HCT116 (cell line): ENCODE data around the gene DHX30. TPM values are rescaled to one million over a fixed set of nuclear protein-coding genes. Genes with fewer than 3 reads are reported as not detected.
A peak's percentile ranks its signal among the peaks of the same experiment; 100 is the strongest.

Source experiments
- ATAC-seq: fragments of 200-7000 bp; cut with Tn5 transposase; 2 replicates; pipeline ENCODE4 v1.9.1; 2020; ENCODE audit warnings: mild to moderate bottlenecking, moderate library complexity
- BruUV-seq: library from RNA; stranded (reverse); fragments of 400-500 nt; replicated peaks from 2 replicates; lab custom pipeline; 2021; lab: Mats Ljungman, UMichigan
- CTCF ChIA-PET: fragments of 300-600 bp; sonication (Branson Sonifier 250); formaldehyde crosslinking; loops from one replicate; lab custom pipeline; 2021; ENCODE audit warnings: antibody characterized with exemption; lab: Charles Lee
- POLR2A ChIA-PET: fragments of 300-600, 350-600 bp; sonication (Branson Sonifier 250); formaldehyde crosslinking; loops from one replicate; lab custom pipeline; 2021; ENCODE audit warnings: antibody characterized with exemption; lab: Charles Lee
- RAD21 ChIA-PET, 2 experiments: fragments of 300-600 bp; sonication (Branson Sonifier 250); formaldehyde crosslinking; loops; one replicate each; lab custom pipeline; 2023; ENCODE audit warnings: low total read pairs in 2 of 2; ENCODE audit not compliant: uncharacterized antibody in 2 of 2, unreplicated experiment in 2 of 2, low non-redundant PET in 1 of 2; lab: Charles Lee
- DNase-seq: peaks from one replicate; pipeline ENCODE4 v3.0.0-alpha.2; 2010; ENCODE audit warnings: low read depth, low spot score
- H2AFZ ChIP-seq: fragments of 200-600 bp; shearing (Covaris generic), sonication (generic); 2 replicates; pipeline ENCODE4 v1.6.1; 2017; ENCODE audit warnings: low read depth, mixed run types, mixed read lengths, antibody characterized with exemption, low read length; ENCODE audit not compliant: poor library complexity, severe bottlenecking
- H3K27ac ChIP-seq: 2 replicates; pipeline ENCODE4 v1.5.1; 2012; ENCODE audit warnings: low read depth, low read length
- H3K27me3 ChIP-seq: fragments of 200-600 bp; sonication (generic); 2 replicates; pipeline ENCODE4 v1.6.1; 2016; ENCODE audit warnings: mixed run types, low read length, mixed read lengths; ENCODE audit not compliant: insufficient read depth
- H3K36me3 ChIP-seq, 2 experiments: fragments of 200-500 bp in 1 of 2; fragments of 200-600 bp in 1 of 2; sonication (Bioruptor generic) in 1 of 2; sonication (generic) in 1 of 2; 2 replicates each; pipeline versions ENCODE4 v1.5.1 to v1.6.1; 2014 to 2016; ENCODE audit warnings: low read length in 2 of 2, inconsistent platforms in 1 of 2, mixed read lengths in 1 of 2, mixed run types in 1 of 2; ENCODE audit not compliant: insufficient read depth in 2 of 2, control insufficient read depth in 1 of 2
- H3K4me1 ChIP-seq, 2 experiments: fragments of 200-600 bp in 1 of 2; sonication (generic) in 1 of 2; 2 replicates each; pipeline versions ENCODE4 v1.5.1 to v1.6.1; 2012 to 2017; ENCODE audit warnings: low read length in 2 of 2, inconsistent platforms in 1 of 2, mild to moderate bottlenecking in 1 of 2, mixed read lengths in 1 of 2, mixed run types in 1 of 2, moderate library complexity in 1 of 2; ENCODE audit not compliant: insufficient read depth in 2 of 2, control insufficient read depth in 1 of 2
- H3K4me2 ChIP-seq: fragments of 200-600 bp; sonication (generic); 2 replicates; pipeline ENCODE4 v1.6.1; 2017; ENCODE audit warnings: mixed run types, low read length, mixed read lengths
- H3K4me3 ChIP-seq, 2 experiments: fragments of 200-600 bp in 1 of 2; sonication (generic) in 1 of 2; replicated peaks in 1 of 2; 2 replicates each; pipeline ENCODE4 v1.5.1; 2011 to 2016; ENCODE audit warnings: low read length in 2 of 2, control low read depth in 1 of 2, low read depth in 1 of 2, mild to moderate bottlenecking in 1 of 2, mixed read lengths in 1 of 2, mixed run types in 1 of 2
- H3K79me2 ChIP-seq: fragments of 200-600 bp; sonication (generic); 2 replicates; pipeline ENCODE4 v1.6.1; 2017; ENCODE audit warnings: mild to moderate bottlenecking, mixed run types, low read length, moderate library complexity, mixed read lengths; ENCODE audit not compliant: insufficient read depth
- H3K9ac ChIP-seq: fragments of 200-600 bp; sonication (generic); 2 replicates; pipeline ENCODE4 v1.6.1; 2016; ENCODE audit warnings: low read length, mixed read lengths
- H3K9me2 ChIP-seq: fragments of 200-600 bp; sonication (generic), shearing (Covaris generic); 2 replicates; pipeline ENCODE4 v1.6.1; 2017; ENCODE audit warnings: mixed run types, mild to moderate bottlenecking, moderate library complexity; ENCODE audit not compliant: insufficient read depth
- H3K9me3 ChIP-seq, 2 experiments: fragments of 200-500 bp in 1 of 2; fragments of 200-600 bp in 1 of 2; sonication (Bioruptor generic) in 1 of 2; sonication (generic) in 1 of 2; 2 replicates each; pipeline ENCODE4 v1.6.1; 2014 to 2017; ENCODE audit warnings: low read length in 2 of 2, mixed read lengths in 2 of 2, inconsistent platforms in 1 of 2, low read depth in 1 of 2, mild to moderate bottlenecking in 1 of 2, mixed run types in 1 of 2, moderate library complexity in 1 of 2; ENCODE audit not compliant: control insufficient read depth in 1 of 2, insufficient read depth in 1 of 2
- H4K20me1 ChIP-seq: fragments of 200-600 bp; sonication (generic), shearing (Covaris generic); 2 replicates; pipeline ENCODE4 v1.6.1; 2017; ENCODE audit warnings: mixed run types, mild to moderate bottlenecking, moderate library complexity; ENCODE audit not compliant: insufficient read depth
- JUND ChIP-seq: IDR thresholded peaks from 2 replicates; pipeline ENCODE4 v1.6.1; 2012
- POLR2AphosphoS5 ChIP-seq: IDR thresholded peaks from 2 replicates; pipeline ENCODE4 v1.6.1; 2011; ENCODE audit warnings: mild to moderate bottlenecking, low read depth, low read length, moderate library complexity
- SIN3A ChIP-seq: IDR thresholded peaks from 2 replicates; pipeline ENCODE4 v1.6.1; 2012; ENCODE audit warnings: low read depth
- SRF ChIP-seq: IDR thresholded peaks from 2 replicates; pipeline ENCODE4 v1.6.1; 2012; ENCODE audit warnings: low read depth
- YY1 ChIP-seq: IDR thresholded peaks from 2 replicates; pipeline ENCODE4 v1.6.1; 2011; ENCODE audit warnings: low read length, low read depth, moderate library complexity, mild to moderate bottlenecking; ENCODE audit not compliant: insufficient replicate concordance; ENCODE audit errors: extremely low read depth
- intact Hi-C: fragments of 100-400 bp; cut with micrococcal nuclease; formaldehyde crosslinking; loops from 2 replicates; pipeline ENCODE4 v1.10.0; 2022
- microRNA counts: library from miRNA; unstranded; fragments of <30 nt; microRNA quantifications from one replicate; lab custom pipeline; 2015
- microRNA-seq: library from miRNA; unstranded; fragments of <30 nt; microRNA quantifications from one replicate; pipeline ENCODE4, GENCODE V29; 2016; ENCODE audit warnings: borderline number of aligned reads
- total RNA-seq: library from RNA; stranded (reverse); gene quantifications from one replicate; pipeline ENCODE4 v1.2.1, GENCODE V29; 2021; ENCODE audit not compliant: unreplicated experiment

The DHX30 gene
- total RNA-seq, 1 experiment from 2014 or later, result 114 TPM

- DNase-seq (no peak), ATAC-seq (no peak)
- ChIA-PET CTCF (no interaction called here), POLR2A (interaction anchor here (0.6 kb wide), 1 partner anchor 19 kb away, joined by 3 read pairs; no protein-coding TSS in a partner anchor), RAD21 (no interaction called here)
- Histone ChIP-seq H3K4me1 (no peaks in the 10 kb centered on the region), H3K9me3 (no peaks in the 10 kb centered on the region), H3K36me3 (no peaks in the 10 kb centered on the region; a peak in 1 of 4 replicates), H2AFZ (no peak overlapping the region), H3K79me2 (0 out of 2 replicates have a peak, but pooled peaks cover 9% of the 10 kb centered on the region), H3K4me3 (no peak overlapping the region), H3K9ac (no peak overlapping the region), H4K20me1 (no peaks in the 10 kb centered on the region), H3K27ac (no peak overlapping the region), H3K27me3 (no peaks in the 10 kb centered on the region), H3K9me2 (no peaks in the 10 kb centered on the region), H3K4me2 (no peak overlapping the region)
- no peak for TF ChIP-seq POLR2AphosphoS5
- TF ChIP-seq SIN3A, result no peak
- no peak for TF ChIP-seq SRF
- TF ChIP-seq JUND, result no peak
- TF ChIP-seq YY1, result no peak
- intact Hi-C loops, result no loop called here
- BruUV-seq, result no TSS peak
These were observed 96.7 kb downstream of the DHX30 start for GRCh38 chr3:47899495-47900108.

MicroRNA genes within 50 kb of the gene (microRNA counts, 767-probe panel; counts per million panel counts)
- microRNA hsa-miR-1226-3p (lab: Ali Mortazavi, UCI), result not detected

Small RNA genes lying within 50 kb of the gene (microRNA-seq; reads per million reads assigned to microRNA genes)
- gene MIR1226, result 88.2 reads per million, percentile 62 among the genes with 10 or more reads in this experiment

Other genes starting within 250 kb of the DHX30 start
- 3.8 TPM for gene CSPG5, start 224.3 kb upstream of the DHX30 start, total RNA-seq
- gene SMARCC1, start 21.2 kb upstream of the DHX30 start, total RNA-seq, result 168 TPM
- gene MAP4, start 213.3 kb downstream of the DHX30 start, total RNA-seq, result 200 TPM